Measurements from ENCODE around the gene ACOT9.

DNA sequence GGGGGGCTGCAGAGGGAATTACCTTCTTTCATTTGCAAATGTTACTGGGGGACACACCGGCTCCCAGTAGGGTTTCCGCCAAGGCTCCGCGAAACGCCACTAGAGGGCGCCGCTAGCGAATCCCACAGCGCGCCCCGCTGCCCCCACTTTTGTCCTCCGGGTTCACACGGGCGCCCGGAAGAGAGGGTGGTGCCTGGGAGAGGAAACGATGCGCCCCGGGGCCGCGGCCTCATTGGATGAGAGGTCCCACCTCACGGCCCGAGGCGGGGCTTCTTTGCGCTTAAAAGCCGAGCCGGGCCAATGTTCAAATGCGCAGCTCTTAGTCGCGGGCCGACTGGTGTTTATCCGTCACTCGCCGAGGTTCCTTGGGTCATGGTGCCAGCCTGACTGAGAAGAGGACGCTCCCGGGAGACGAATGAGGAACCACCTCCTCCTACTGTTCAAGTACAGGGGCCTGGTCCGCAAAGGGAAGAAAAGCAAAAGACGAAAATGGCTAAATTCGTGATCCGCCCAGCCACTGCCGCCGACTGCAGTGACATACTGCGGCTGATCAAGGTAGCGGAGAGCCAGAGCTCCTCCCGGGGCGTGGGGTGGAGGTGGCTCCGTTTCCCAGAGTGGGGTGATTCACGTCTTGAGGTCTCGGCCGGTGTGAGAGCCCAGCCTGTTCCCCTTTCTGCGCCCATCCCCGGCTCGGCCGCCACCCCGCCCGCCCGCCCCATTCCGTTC is 40.0 kb upstream of the ACOT9 start, which contains the start of gene SAT1:
- TF ChIP-seq EZH2phosphoT487 (conservative IDR thresholded peaks at IDR 0.05; ENCODE audit: low read length) (no peak), CTCF (IDR thresholded peaks at IDR 0.05; ENCODE audit: insufficient read depth, low read length, poor library complexity, severe bottlenecking) (peak; percentile 61)
